IMR-90 (cell line): ENCODE data around the gene SH2B3.
"Not testable (repeated sequence)": the region's sequence is repeated elsewhere in the genome, so short reads cannot be mapped to it uniquely, and the experiment has no call there.

ENCODE experiments used
- CEBPB ChIP-seq: IDR thresholded peaks from 2 replicates; pipeline ENCODE4 v1.6.1; 2012; ENCODE audit warnings: low read depth, low read length, improper control_type of control experiment
- CTCF ChIP-seq: conservative IDR thresholded peaks from 2 replicates; pipeline ENCODE4 v1.5.1; 2012; ENCODE audit warnings: mild to moderate bottlenecking, low read depth, low read length, improper control_type of control experiment
- MAFK ChIP-seq: IDR thresholded peaks from 2 replicates; pipeline ENCODE4 v1.6.1; 2012; ENCODE audit warnings: low read depth, low read length, improper control_type of control experiment
- POLR2A ChIP-seq: IDR thresholded peaks from 2 replicates; pipeline ENCODE4 v1.6.1; 2012; ENCODE audit warnings: mild to moderate bottlenecking, low read depth, low read length
- RAD21 ChIP-seq: IDR thresholded peaks from 2 replicates; pipeline ENCODE4 v1.6.1; 2012; ENCODE audit warnings: low read length, improper control_type of control experiment
- RFX5 ChIP-seq: IDR thresholded peaks from 2 replicates; pipeline ENCODE4 v1.8.0; 2012; ENCODE audit warnings: low read depth, mild to moderate bottlenecking, low read length, moderate library complexity

GRCh38 chr12:111373231-111373630 is 32.5 kb upstream of the SH2B3 start:
- not testable (repeated sequence) for TF ChIP-seq CTCF, RFX5, MAFK, RAD21, POLR2A, CEBPB
